NCI-H1930 (cell line): Measurements from ENCODE around the gene STX11.
"Not testable (repeated sequence)": the region's sequence is repeated elsewhere in the genome, so short reads cannot be mapped to it uniquely, and the experiment has no call there.

Source experiments
- DNase-seq, 2 experiments: peaks; one replicate each; lab custom pipeline; 2025; lab: John Stamatoyannopoulos, UW

STX11 gene

GRCh38 chr6:144176043-144176442, 25.7 kb downstream of the STX11 start:
- DNase-seq: no peak

- DNase-seq: no peak
Measured at GRCh38 chr6:144177726-144178125, 27.4 kb downstream of the STX11 start.

- DNase-seq: no peak
Measured at GRCh38 chr6:144178323-144178722, 28.0 kb downstream of the STX11 start.

GRCh38 chr6:144179237-144179636, 28.9 kb downstream of the STX11 start:
- no peak for DNase-seq

GRCh38 chr6:144179828-144180227, 29.5 kb downstream of the STX11 start:
- no peak for DNase-seq

GRCh38 chr6:144180354-144180753, 30.0 kb downstream of the STX11 start:
- DNase-seq: not testable (repeated sequence)

GRCh38 chr6:144181639-144182038, 31.3 kb downstream of the STX11 start:
- DNase-seq: no peak

- DNase-seq: not testable (repeated sequence)
Measured at GRCh38 chr6:144184186-144184585, 33.9 kb downstream of the STX11 start.

GRCh38 chr6:144185133-144185836, 35.0 kb downstream of the STX11 start:
- DNase-seq: no peak

- DNase-seq: no peak
Measured at GRCh38 chr6:144186817-144187625, 36.7 kb downstream of the STX11 start.

- DNase-seq: no peak
Measured at GRCh38 chr6:144189351-144189750, 39.0 kb downstream of the STX11 start.

GRCh38 chr6:144190080-144190479, 39.8 kb downstream of the STX11 start:
- DNase-seq: no peak

GRCh38 chr6:144190593-144190992, 40.3 kb downstream of the STX11 start:
- DNase-seq: no peak

- no peak for DNase-seq
Measured at GRCh38 chr6:144193181-144193580, 42.9 kb downstream of the STX11 start.

GRCh38 chr6:144194293-144194810, 44.0 kb downstream of the STX11 start:
- DNase-seq: no peak

- DNase-seq: no peak
Measured at GRCh38 chr6:144195671-144196270, 45.5 kb downstream of the STX11 start.

- no peak for DNase-seq
Measured at GRCh38 chr6:144197919-144198318, 47.6 kb downstream of the STX11 start.

GRCh38 chr6:144202879-144203468, 52.7 kb downstream of the STX11 start:
- DNase-seq: no peak

- no peak for DNase-seq
Measured at GRCh38 chr6:144211160-144211559, 60.8 kb downstream of the STX11 start.

- DNase-seq: no peak
Measured at GRCh38 chr6:144213315-144213714, 63.0 kb downstream of the STX11 start.

- no peak for DNase-seq
Measured at GRCh38 chr6:144214029-144214428, 63.7 kb downstream of the STX11 start.
